GM23338 (cell line): ENCODE measurements around the gene AMBRA1.

Source experiments
- CTCF ChIP-seq, 2 experiments: fragments of 200-600 bp in 1 of 2; sonication (generic) in 1 of 2; conservative IDR thresholded peaks; 2 replicates each; pipeline versions ENCODE4 v1.5.1 to v1.6.1; 2016 to 2017; ENCODE audit warnings: antibody characterized with exemption in 2 of 2, low read depth in 2 of 2, mild to moderate bottlenecking in 2 of 2, moderate library complexity in 1 of 2
- REST ChIP-seq: IDR thresholded peaks from one replicate; pipeline ENCODE4 v1.6.1; 2018; ENCODE audit warnings: antibody characterized with exemption; ENCODE audit not compliant: unreplicated experiment

- TF ChIP-seq CTCF (conservative IDR thresholded peaks at IDR 0.05; ENCODE audit: low read depth in 2 of 2) (no peak), REST (no peak)
These were observed 15.6 kb upstream of the AMBRA1 start for GRCh38 chr11:46609386-46609785.
